Measurements from ENCODE around the gene SMIM33. TPM values are rescaled to one million over a fixed set of nuclear protein-coding genes. Genes with fewer than 3 reads are reported as not detected.

SMIM33 gene
- total RNA-seq, 6 experiments from 2014 or later: not detected

GRCh38 chr5:139461176-139461575, 9.6 kb upstream of the SMIM33 start:
- Histone ChIP-seq H3K27me3 (no peaks in the 10 kb centered on the region), H3K4me3 (peak overlapping the region in 2 of 3 donors; percentile 14 to 27), H3K27ac (no peak overlapping the region), H3K9me3 (no peaks in the 10 kb centered on the region), H3K4me1 (no peaks in the 10 kb centered on the region), H3K36me3 (no peaks in the 10 kb centered on the region)
- WGBS (ENCODE audit: insufficient coverage, low coverage, low lambda C conversion rate, missing lambda C conversion rate): 78% methylated on average over 6 of the region's 7 CpGs
- intact Hi-C loops (cut with DNase I): no loop called here
- DNase-seq (no peak), ATAC-seq (peak in 3 of 4 donors; percentile 7 to 15 (median 14))
- no peak for TF ChIP-seq CTCF (IDR thresholded peaks at IDR 0.05)
- no peak for TF ChIP-seq POLR2A (IDR thresholded peaks at IDR 0.05)

GRCh38 chr5:139461698-139462097, 9.1 kb upstream of the SMIM33 start:
- peak; percentile 14 to 43 (median 26) for ATAC-seq
- 100% methylated on average over 1 of the region's 5 CpGs for whole genome bisulfite sequencing (ENCODE audit: insufficient coverage, low coverage, low lambda C conversion rate, missing lambda C conversion rate)

GRCh38 chr5:139462586-139463276, 8.1 kb upstream of the SMIM33 start, which contains the start of gene ECSCR:
Gene ECSCR, minus strand, starts transcription at chr5:139462743. Its CDS starts 73 bp downstream, at chr5:139462670.
- Histone ChIP-seq H3K4me3 (peak within 1 kb of the TSS; percentile 14 to 27 (median 20)), H3K9me3 (no peaks in the 10 kb centered on the region), H3K27ac (peak within 1 kb of the TSS in 2 of 3 donors; percentile 13 to 51), H3K27me3 (no peaks in the 10 kb centered on the region), H3K4me1 (no peaks in the 10 kb centered on the region), H3K36me3 (no peaks in the 10 kb centered on the region)
- peak; percentile 59 to 78 (median 72) for ATAC-seq
- no peak for TF ChIP-seq POLR2A (IDR thresholded peaks at IDR 0.05)
- no peak for TF ChIP-seq CTCF (IDR thresholded peaks at IDR 0.05)
- WGBS (ENCODE audit: insufficient coverage, low coverage, low lambda C conversion rate, missing lambda C conversion rate): 70% methylated on average over 7 of the region's 10 CpGs
- intact Hi-C loops (cut with DNase I): no loop called here
- peak in 1 of 3 donors; percentile 33 for DNase-seq

More at GRCh38 chr5:139461698-139462097, 9.1 kb upstream of the SMIM33 start:
- TF ChIP-seq POLR2A (IDR thresholded peaks at IDR 0.05) (no peak), CTCF (IDR thresholded peaks at IDR 0.05) (no peak)
- no peaks in the 10 kb centered on the region for H3K36me3 ChIP-seq
- H3K9me3 ChIP-seq: no peaks in the 10 kb centered on the region
- intact Hi-C loops (cut with DNase I): no loop called here
- peak overlapping the region; percentile 14 to 27 (median 20) for H3K4me3 ChIP-seq
- H3K4me1 ChIP-seq: no peaks in the 10 kb centered on the region
- peak overlapping the region in 1 of 3 donors; percentile 51 for H3K27ac ChIP-seq
- no peaks in the 10 kb centered on the region for H3K27me3 ChIP-seq
- no peak for DNase-seq

- TF ChIP-seq POLR2A (IDR thresholded peaks at IDR 0.05) (no peak), CTCF (IDR thresholded peaks at IDR 0.05) (no peak)
- DNase-seq (no peak), ATAC-seq (no peak)
- Histone ChIP-seq H3K27ac (no peak overlapping the region), H3K27me3 (no peaks in the 10 kb centered on the region), H3K36me3 (no peaks in the 10 kb centered on the region), H3K9me3 (no peaks in the 10 kb centered on the region), H3K4me3 (no peak overlapping the region), H3K4me1 (no peaks in the 10 kb centered on the region)
- WGBS (ENCODE audit: insufficient coverage, low coverage, low lambda C conversion rate, missing lambda C conversion rate): 50% methylated on average over 6 of the region's 8 CpGs
- intact Hi-C loops (cut with DNase I): no loop called here
Measured at GRCh38 chr5:139468421-139468931, 2.3 kb upstream of the SMIM33 start.

All from right lobe of liver (tissue), 6 donors.